Uterus (tissue), 2 donors: Measurements from ENCODE around the gene GPR17.

Experiments
- CTCF ChIP-seq, 4 experiments: fragments of 200-600 bp in 2 of 4; fragments of 450-650 bp in 2 of 4; sonication (generic) in 2 of 4; IDR thresholded peaks; one replicate each; pipeline ENCODE4 v1.5.1; 2016 to 2019; ENCODE audit warnings: antibody characterized with exemption in 4 of 4, mild to moderate bottlenecking in 2 of 4, moderate library complexity in 1 of 4
- POLR2A ChIP-seq, 2 donors: fragments of 450-650 bp; IDR thresholded peaks; one replicate each; pipeline ENCODE4 v1.6.1; 2016; ENCODE audit warnings: antibody characterized with exemption in 2 of 2, mild to moderate bottlenecking in 1 of 2, moderate library complexity in 1 of 2

GRCh38 chr2:127661072-127661649 lies 15.2 kb downstream of the GPR17 start:
- TF ChIP-seq POLR2A (IDR thresholded peaks at IDR 0.05) (no peak), CTCF (IDR thresholded peaks at IDR 0.05) (no peak)
